Measurements from ENCODE around the gene SUSD1.

The SUSD1 gene

DNA sequence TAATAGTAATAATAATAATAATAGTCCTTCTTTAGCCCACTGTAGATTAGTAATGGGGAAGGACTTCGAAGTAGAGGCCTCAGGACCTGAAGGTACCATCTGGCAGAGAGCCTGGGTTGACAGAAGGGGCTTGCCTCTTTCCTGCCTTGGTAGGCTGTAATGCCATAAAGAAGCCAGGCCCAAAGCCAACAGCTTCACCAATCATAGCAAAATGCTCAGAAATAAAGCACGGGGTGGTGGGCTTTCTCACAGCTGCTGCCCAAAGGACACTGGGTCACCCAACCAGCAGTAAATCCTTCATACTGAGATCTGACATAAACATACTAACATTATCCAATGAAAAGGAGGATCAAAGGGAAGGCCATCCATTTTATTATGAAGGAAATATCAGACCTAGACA, 70.7 kb downstream of the SUSD1 start:
- TF ChIP-seq NFIC (IDR thresholded peaks at IDR 0.05) (no peak), ZBTB7A (IDR thresholded peaks at IDR 0.05; ENCODE audit: low read depth) (no peak), YY1 (IDR thresholded peaks at IDR 0.05; ENCODE audit: low read depth) (no peak), EP300 (IDR thresholded peaks at IDR 0.05; ENCODE audit: borderline replicate concordance) (no peak), FOXM1 (IDR thresholded peaks at IDR 0.05; ENCODE audit: borderline replicate concordance, low read depth) (no peak), CEBPB (IDR thresholded peaks at IDR 0.05) (no peak), TEAD4 (IDR thresholded peaks at IDR 0.05) (no peak), TAF1 (IDR thresholded peaks at IDR 0.05; ENCODE audit: low read depth) (no peak), EGR1 (IDR thresholded peaks at IDR 0.05) (no peak)
- TF ChIP-seq, protein P1, sequence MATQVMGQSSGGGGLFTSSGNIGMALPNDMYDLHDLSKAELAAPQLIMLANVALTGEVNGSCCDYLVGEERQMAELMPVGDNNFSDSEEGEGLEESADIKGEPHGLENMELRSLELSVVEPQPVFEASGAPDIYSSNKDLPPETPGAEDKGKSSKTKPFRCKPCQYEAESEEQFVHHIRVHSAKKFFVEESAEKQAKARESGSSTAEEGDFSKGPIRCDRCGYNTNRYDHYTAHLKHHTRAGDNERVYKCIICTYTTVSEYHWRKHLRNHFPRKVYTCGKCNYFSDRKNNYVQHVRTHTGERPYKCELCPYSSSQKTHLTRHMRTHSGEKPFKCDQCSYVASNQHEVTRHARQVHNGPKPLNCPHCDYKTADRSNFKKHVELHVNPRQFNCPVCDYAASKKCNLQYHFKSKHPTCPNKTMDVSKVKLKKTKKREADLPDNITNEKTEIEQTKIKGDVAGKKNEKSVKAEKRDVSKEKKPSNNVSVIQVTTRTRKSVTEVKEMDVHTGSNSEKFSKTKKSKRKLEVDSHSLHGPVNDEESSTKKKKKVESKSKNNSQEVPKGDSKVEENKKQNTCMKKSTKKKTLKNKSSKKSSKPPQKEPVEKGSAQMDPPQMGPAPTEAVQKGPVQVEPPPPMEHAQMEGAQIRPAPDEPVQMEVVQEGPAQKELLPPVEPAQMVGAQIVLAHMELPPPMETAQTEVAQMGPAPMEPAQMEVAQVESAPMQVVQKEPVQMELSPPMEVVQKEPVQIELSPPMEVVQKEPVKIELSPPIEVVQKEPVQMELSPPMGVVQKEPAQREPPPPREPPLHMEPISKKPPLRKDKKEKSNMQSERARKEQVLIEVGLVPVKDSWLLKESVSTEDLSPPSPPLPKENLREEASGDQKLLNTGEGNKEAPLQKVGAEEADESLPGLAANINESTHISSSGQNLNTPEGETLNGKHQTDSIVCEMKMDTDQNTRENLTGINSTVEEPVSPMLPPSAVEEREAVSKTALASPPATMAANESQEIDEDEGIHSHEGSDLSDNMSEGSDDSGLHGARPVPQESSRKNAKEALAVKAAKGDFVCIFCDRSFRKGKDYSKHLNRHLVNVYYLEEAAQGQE (IDR thresholded peaks at IDR 0.05; ENCODE audit: low read depth), result no peak
- TF ChIP-seq, protein P2, sequence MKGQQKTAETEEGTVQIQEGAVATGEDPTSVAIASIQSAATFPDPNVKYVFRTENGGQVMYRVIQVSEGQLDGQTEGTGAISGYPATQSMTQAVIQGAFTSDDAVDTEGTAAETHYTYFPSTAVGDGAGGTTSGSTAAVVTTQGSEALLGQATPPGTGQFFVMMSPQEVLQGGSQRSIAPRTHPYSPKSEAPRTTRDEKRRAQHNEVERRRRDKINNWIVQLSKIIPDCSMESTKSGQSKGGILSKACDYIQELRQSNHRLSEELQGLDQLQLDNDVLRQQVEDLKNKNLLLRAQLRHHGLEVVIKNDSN (IDR thresholded peaks at IDR 0.05), result no peak
- TF ChIP-seq, protein P3, sequence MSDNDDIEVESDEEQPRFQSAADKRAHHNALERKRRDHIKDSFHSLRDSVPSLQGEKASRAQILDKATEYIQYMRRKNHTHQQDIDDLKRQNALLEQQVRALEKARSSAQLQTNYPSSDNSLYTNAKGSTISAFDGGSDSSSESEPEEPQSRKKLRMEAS (IDR thresholded peaks at IDR 0.05), result no peak

DNA sequence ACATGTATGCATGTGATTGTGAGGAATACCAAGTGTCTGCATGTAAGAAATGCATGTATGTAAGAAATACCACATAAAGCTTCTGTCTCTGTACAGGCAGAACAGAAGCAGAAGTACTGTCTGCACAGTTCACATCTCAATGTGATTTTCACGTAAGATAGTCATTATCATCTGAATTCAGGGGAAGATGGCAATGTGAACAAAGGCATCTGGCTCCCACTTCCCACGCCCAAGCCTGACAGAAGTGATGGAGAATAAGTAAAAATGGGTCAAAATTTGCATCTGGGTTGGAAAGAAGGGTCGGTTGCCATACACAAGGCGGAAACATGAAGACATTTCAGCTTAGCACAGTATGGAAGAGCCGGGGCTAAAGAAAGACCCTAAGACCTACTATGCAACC, 71.7 kb downstream of the SUSD1 start:
- TF ChIP-seq, protein P3 (IDR thresholded peaks at IDR 0.05), result no peak
- TF ChIP-seq TCF12 (IDR thresholded peaks at IDR 0.05; ENCODE audit: low read depth) (no peak), EP300 (IDR thresholded peaks at IDR 0.05; ENCODE audit: borderline replicate concordance) (no peak), ZBTB7A (IDR thresholded peaks at IDR 0.05; ENCODE audit: low read depth) (no peak), RAD21 (IDR thresholded peaks at IDR 0.05; ENCODE audit: low read depth) (no peak), YY1 (IDR thresholded peaks at IDR 0.05; ENCODE audit: low read depth) (no peak), NFIC (IDR thresholded peaks at IDR 0.05) (no peak), TEAD4 (IDR thresholded peaks at IDR 0.05) (no peak), TAF1 (IDR thresholded peaks at IDR 0.05; ENCODE audit: low read depth) (no peak), FOXM1 (IDR thresholded peaks at IDR 0.05; ENCODE audit: borderline replicate concordance, low read depth) (no peak), CREB1 (IDR thresholded peaks at IDR 0.05; ENCODE audit: low read depth) (no peak), CEBPB (IDR thresholded peaks at IDR 0.05) (no peak)
- TF ChIP-seq, protein P2 (IDR thresholded peaks at IDR 0.05), result no peak
- TF ChIP-seq, protein P1 (IDR thresholded peaks at IDR 0.05; ENCODE audit: low read depth), result no peak

DNA sequence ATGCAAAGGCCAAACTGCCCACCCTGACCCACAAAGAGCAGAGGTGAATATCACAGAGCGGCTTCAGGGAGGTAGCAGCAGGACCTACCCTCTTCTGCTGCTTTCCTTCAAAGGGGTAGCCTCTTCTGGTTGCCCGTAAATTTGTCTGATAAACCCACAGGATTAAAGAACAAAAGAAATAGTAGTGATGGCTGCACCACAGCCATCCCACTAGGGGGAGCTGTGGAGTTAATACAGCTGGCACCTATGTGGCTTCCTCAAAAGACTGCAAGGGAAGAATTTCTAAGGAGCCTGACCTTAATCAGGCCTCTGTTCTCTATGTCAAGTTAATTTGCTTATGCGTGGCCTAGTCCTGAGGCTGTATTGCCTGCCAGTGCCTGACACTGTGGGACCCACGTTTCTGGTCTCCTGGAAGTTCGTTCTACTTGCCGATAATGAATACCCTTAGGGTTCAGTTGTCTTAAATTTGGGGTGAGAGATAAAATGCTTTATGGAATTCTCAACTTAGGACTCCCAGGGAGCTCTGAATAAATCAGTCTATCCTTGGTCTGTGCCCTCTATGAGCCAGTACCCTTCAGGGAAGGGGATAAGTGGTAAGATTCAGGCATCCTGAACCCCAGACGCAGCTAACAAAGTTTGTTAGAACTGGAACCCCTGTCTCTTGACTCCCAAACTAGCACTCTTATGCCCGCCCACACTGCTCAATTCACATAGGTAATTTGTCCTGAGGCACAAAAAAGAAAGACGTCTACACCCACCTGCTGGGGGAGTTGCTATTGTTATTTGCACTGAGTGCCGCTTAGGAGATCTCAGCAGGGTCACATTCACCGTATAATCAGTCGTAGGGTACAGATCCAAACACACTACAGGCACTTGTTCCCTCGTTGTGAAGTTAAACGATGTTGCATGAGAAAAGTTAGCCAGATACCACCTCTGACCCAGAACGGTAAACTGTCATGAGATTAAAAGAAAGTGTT, 77.1 kb downstream of the SUSD1 start:
- no peak for TF ChIP-seq YY1 (IDR thresholded peaks at IDR 0.05; ENCODE audit: low read depth)
- peak; percentile 84 for TF ChIP-seq RAD21 (IDR thresholded peaks at IDR 0.05; ENCODE audit: low read depth)

DNA sequence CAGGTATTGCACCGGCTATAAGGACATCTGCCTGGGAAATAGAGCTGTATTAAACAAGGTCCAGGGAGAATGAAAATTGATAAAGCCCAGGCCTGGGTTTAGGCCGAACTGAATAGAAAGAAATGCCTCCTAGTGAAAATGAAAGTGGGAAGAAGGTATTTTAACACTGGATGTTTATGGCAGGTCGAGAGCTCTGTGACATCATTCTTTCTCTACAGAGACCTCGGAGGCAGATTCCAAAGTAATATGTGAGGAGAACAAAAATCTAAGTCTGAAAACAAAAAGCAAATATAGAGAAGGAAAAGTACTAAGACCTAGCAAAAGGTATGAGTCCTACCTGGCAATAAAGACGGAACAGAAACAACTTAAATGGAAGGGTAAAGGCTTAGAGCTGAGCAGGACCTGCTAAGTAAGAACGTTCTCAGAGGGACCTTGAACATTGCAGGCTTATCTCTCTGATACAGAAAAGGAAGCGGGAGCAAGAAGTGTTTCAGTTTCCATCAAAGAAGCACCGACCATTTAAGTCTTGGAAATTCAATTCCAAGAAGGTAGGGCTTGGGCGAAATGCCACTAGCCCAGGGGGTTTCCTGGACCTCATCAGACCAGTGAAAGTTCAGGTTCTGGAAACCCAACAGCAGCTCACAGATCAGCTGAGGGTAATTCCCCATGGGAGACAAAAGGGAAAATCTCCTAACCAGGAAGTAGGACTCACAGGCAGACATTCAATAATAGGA, 80.0 kb downstream of the SUSD1 start:
- TF ChIP-seq, protein P1 (IDR thresholded peaks at IDR 0.05; ENCODE audit: low read depth), result no peak
- TF ChIP-seq TAF1 (IDR thresholded peaks at IDR 0.05; ENCODE audit: low read depth), result no peak
- no peak for TF ChIP-seq FOXM1 (IDR thresholded peaks at IDR 0.05; ENCODE audit: borderline replicate concordance, low read depth)
- TF ChIP-seq EGR1 (IDR thresholded peaks at IDR 0.05), result no peak
- no peak for TF ChIP-seq CEBPB (IDR thresholded peaks at IDR 0.05)
- TF ChIP-seq, protein P3 (IDR thresholded peaks at IDR 0.05), result no peak
- no peak for TF ChIP-seq ZBTB7A (IDR thresholded peaks at IDR 0.05; ENCODE audit: low read depth)
